ENCODE measurements around the gene SLC16A8.
"Not testable (repeated sequence)": the region's sequence is repeated elsewhere in the genome, so short reads cannot be mapped to it uniquely, and the experiment has no call there.

Gene SLC16A8

GRCh38 chr22:38080474-38080849 is 3.5 kb downstream of the SLC16A8 start:
- DNase-seq (ENCODE audit: extremely low read depth, low read depth): no peak
- TF ChIP-seq, protein P1, sequence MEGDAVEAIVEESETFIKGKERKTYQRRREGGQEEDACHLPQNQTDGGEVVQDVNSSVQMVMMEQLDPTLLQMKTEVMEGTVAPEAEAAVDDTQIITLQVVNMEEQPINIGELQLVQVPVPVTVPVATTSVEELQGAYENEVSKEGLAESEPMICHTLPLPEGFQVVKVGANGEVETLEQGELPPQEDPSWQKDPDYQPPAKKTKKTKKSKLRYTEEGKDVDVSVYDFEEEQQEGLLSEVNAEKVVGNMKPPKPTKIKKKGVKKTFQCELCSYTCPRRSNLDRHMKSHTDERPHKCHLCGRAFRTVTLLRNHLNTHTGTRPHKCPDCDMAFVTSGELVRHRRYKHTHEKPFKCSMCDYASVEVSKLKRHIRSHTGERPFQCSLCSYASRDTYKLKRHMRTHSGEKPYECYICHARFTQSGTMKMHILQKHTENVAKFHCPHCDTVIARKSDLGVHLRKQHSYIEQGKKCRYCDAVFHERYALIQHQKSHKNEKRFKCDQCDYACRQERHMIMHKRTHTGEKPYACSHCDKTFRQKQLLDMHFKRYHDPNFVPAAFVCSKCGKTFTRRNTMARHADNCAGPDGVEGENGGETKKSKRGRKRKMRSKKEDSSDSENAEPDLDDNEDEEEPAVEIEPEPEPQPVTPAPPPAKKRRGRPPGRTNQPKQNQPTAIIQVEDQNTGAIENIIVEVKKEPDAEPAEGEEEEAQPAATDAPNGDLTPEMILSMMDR (IDR thresholded peaks at IDR 0.05; ENCODE audit: low read depth, low read length, missing control alignments): no peak
- H3K4me3 ChIP-seq (replicated peaks; ENCODE audit: low read depth, low read length): peak overlapping the region; percentile 7; the same call in 1 of the 2 replicates

DNA sequence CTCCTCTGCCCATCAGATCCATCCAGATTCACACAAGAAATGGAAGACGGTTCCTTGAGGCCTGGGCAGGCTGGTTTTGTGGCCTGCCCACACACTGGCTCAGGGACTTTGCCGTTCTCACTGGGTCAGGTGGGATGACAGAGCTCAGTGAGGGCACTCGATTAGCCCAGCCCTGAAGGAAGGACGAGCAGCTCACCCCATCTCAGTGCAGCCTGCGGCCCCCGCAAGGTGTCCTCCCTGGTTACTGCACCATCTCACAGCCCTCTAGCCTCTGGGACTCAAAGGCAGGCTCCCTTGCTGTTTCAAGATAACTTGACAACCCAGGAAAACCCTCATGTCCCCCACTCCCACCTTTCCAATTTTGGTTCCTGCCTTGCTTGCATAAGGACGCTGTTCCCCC is 4.2 kb downstream of the SLC16A8 start:
- TF ChIP-seq, protein P1 (IDR thresholded peaks at IDR 0.05; ENCODE audit: low read depth, low read length, missing control alignments): no peak
- H3K4me3 ChIP-seq (replicated peaks; ENCODE audit: low read depth, low read length): no peak overlapping the region
- DNase-seq (ENCODE audit: extremely low read depth, low read depth): no peak

GRCh38 chr22:38079208-38079607 is 4.8 kb downstream of the SLC16A8 start:
- DNase-seq (ENCODE audit: extremely low read depth, low read depth); H3K4me3 ChIP-seq (replicated peaks; ENCODE audit: low read depth, low read length): not testable (repeated sequence)

GRCh38 chr22:38078046-38078840 is 5.7 kb downstream of the SLC16A8 start:
- TF ChIP-seq, protein P1 (IDR thresholded peaks at IDR 0.05; ENCODE audit: low read depth, low read length, missing control alignments): no peak
- H3K4me3 ChIP-seq (replicated peaks; ENCODE audit: low read depth, low read length): no peak overlapping the region
- no peak for DNase-seq (ENCODE audit: extremely low read depth, low read depth)

DNA sequence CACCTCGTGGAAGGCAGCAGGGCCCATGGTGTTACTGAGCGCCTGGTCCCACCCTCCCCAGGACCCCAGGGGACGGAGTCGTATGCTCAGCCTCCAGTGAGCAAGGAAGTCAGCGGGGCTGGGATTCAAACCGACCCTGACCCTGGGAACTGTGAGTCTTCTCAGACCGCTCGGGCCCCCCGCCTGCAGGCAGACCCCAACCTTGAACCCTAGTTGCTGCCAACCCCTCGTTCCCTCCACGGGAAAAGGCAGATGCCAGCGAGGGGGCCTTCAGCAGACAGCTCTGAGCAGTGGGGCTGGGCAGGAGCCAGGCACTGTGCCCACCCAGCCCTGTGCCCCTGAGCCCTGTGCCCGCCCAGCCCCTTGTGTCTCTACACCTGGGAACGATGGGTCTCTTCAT is 6.4 kb downstream of the SLC16A8 start:
- TF ChIP-seq, protein P1 (IDR thresholded peaks at IDR 0.05; ENCODE audit: low read depth, low read length, missing control alignments): no peak
- H3K4me3 ChIP-seq (replicated peaks; ENCODE audit: low read depth, low read length): no peak overlapping the region
- DNase-seq (ENCODE audit: extremely low read depth, low read depth): no peak

- TF ChIP-seq, protein P1 (IDR thresholded peaks at IDR 0.05; ENCODE audit: low read depth, low read length, missing control alignments): no peak
- no peak for DNase-seq (ENCODE audit: extremely low read depth, low read depth)
- no peak overlapping the region for H3K4me3 ChIP-seq (replicated peaks; ENCODE audit: low read depth, low read length)
These were observed 6.9 kb downstream of the SLC16A8 start for GRCh38 chr22:38077096-38077495.

GRCh38 chr22:38075961-38076360 is 8.0 kb downstream of the SLC16A8 start:
- TF ChIP-seq, protein P1 (IDR thresholded peaks at IDR 0.05; ENCODE audit: low read depth, low read length, missing control alignments): no peak
- no peak overlapping the region for H3K4me3 ChIP-seq (replicated peaks; ENCODE audit: low read depth, low read length)
- DNase-seq (ENCODE audit: extremely low read depth, low read depth): no peak
